Cardiac fibroblast (primary cell): ENCODE results near the gene PDGFRA.

ENCODE experiments used
- DNase-seq, 2 donors: peaks; one replicate each; pipeline versions ENCODE4 v3.0.0 to v3.0.0-alpha.2; 2010; ENCODE audit warnings: low read depth in 2 of 2
- H3K4me3 ChIP-seq, 2 donors: replicated peaks in 1 of 2; 1 replicate in 1 of 2; 2 replicates in 1 of 2; pipeline ENCODE4 v1.5.1; 2011; ENCODE audit warnings: low read depth in 2 of 2, low read length in 2 of 2, mild to moderate bottlenecking in 2 of 2, moderate library complexity in 1 of 2
- CTCF ChIP-seq: IDR thresholded peaks from one replicate; pipeline ENCODE4 v1.5.1; 2011; ENCODE audit warnings: low read depth, mild to moderate bottlenecking, low read length, inconsistent platforms

The PDGFRA gene

GRCh38 chr4:54230484-54231418, 1.7 kb downstream of the PDGFRA start:
- DNase-seq, result peak; percentile 69 to 83
- H3K4me3 ChIP-seq, result peak overlapping the region; percentile 82 to 92
- TF ChIP-seq CTCF, result no peak

- no peak for TF ChIP-seq CTCF
- no peak for DNase-seq
- H3K4me3 ChIP-seq, result peak overlapping the region; percentile 82 to 92
Observed at GRCh38 chr4:54231419-54231767, 2.3 kb downstream of the PDGFRA start.

- peak; percentile 74 to 75 for DNase-seq
- peak overlapping the region; percentile 82 to 92 for H3K4me3 ChIP-seq
- TF ChIP-seq CTCF, result no peak
Observed at GRCh38 chr4:54231768-54232688, 2.9 kb downstream of the PDGFRA start.

- peak overlapping the region; percentile 82 to 92 for H3K4me3 ChIP-seq
- TF ChIP-seq CTCF, result peak; percentile 67
- DNase-seq, result peak; percentile 84 to 89
Observed at GRCh38 chr4:54233277-54233696, 4.2 kb downstream of the PDGFRA start.

GRCh38 chr4:54233697-54234496, 4.8 kb downstream of the PDGFRA start:
- peak; percentile 89 to 91 for DNase-seq
- peak overlapping the region; percentile 82 to 92 for H3K4me3 ChIP-seq
- peak; percentile 87 for TF ChIP-seq CTCF
